IPS-15b (cell line): ENCODE results near the gene CAAP1.
"Not testable (repeated sequence)": the region's sequence is repeated elsewhere in the genome, so short reads cannot be mapped to it uniquely, and the experiment has no call there.

Source experiments
- H3K27me3 ChIP-seq: one replicate; pipeline ENCODE4 v1.6.1; 2013; ENCODE audit warnings: low read length; ENCODE audit not compliant: control insufficient read depth, insufficient read depth
- H3K36me3 ChIP-seq: one replicate; pipeline ENCODE4 v1.6.1; 2013; ENCODE audit warnings: low read length; ENCODE audit not compliant: control insufficient read depth, insufficient read depth
- H3K4me1 ChIP-seq: one replicate; pipeline ENCODE4 v1.6.1; 2013; ENCODE audit warnings: mild to moderate bottlenecking, low read length; ENCODE audit not compliant: control insufficient read depth, insufficient read depth
- H3K4me3 ChIP-seq: one replicate; pipeline ENCODE4 v1.5.1; 2013; ENCODE audit warnings: low read depth, low read length
- H3K9ac ChIP-seq: one replicate; pipeline ENCODE4 v1.6.1; 2013; ENCODE audit warnings: low read depth, mild to moderate bottlenecking, low read length
- H3K9me3 ChIP-seq: one replicate; pipeline ENCODE4 v1.6.1; 2013; ENCODE audit warnings: mild to moderate bottlenecking, low read length; ENCODE audit not compliant: control insufficient read depth, insufficient read depth

Gene CAAP1

GRCh38 chr9:26893030-26893676 is 551 bp upstream of the CAAP1 start:
- no peaks in the 10 kb centered on the region for H3K36me3 ChIP-seq

GRCh38 chr9:26891726-26892125 is 876 bp downstream of the CAAP1 start:
- Histone ChIP-seq H3K9me3 (no peaks in the 10 kb centered on the region), H3K4me3 (peak overlapping the region; percentile 97), H3K27me3 (no peaks in the 10 kb centered on the region), H3K4me1 (peaks cover 8% of the 10 kb centered on the region), H3K36me3 (no peaks in the 10 kb centered on the region), H3K9ac (peak overlapping the region; percentile 98)

More at GRCh38 chr9:26893030-26893676, 551 bp upstream of the CAAP1 start:
- H3K27me3 ChIP-seq = no peaks in the 10 kb centered on the region
- H3K4me1 ChIP-seq = peaks cover 8% of the 10 kb centered on the region
- no peaks in the 10 kb centered on the region for H3K9me3 ChIP-seq
- peak overlapping the region; percentile 56 for H3K9ac ChIP-seq
- peak overlapping the region; percentile 97 for H3K4me3 ChIP-seq

GRCh38 chr9:26888271-26888670 is 4.3 kb downstream of the CAAP1 start:
- Histone ChIP-seq H3K36me3 (peaks cover 10% of the 10 kb centered on the region), H3K4me1 (peaks cover 2% of the 10 kb centered on the region), H3K4me3 (no peak overlapping the region), H3K9ac (no peak overlapping the region), H3K27me3 (no peaks in the 10 kb centered on the region), H3K9me3 (no peaks in the 10 kb centered on the region)

- Histone ChIP-seq H3K9me3 (peaks cover 12% of the 10 kb centered on the region), H3K36me3 (peaks cover 38% of the 10 kb centered on the region), H3K4me3 (no peak overlapping the region), H3K27me3 (no peaks in the 10 kb centered on the region), H3K9ac (no peak overlapping the region), H3K4me1 (no peaks in the 10 kb centered on the region)
These were observed 10.4 kb downstream of the CAAP1 start for GRCh38 chr9:26882154-26882553.

- Histone ChIP-seq H3K9ac (no peak overlapping the region), H3K4me1 (no peaks in the 10 kb centered on the region), H3K9me3 (peaks cover 12% of the 10 kb centered on the region), H3K36me3 (peaks cover 38% of the 10 kb centered on the region), H3K4me3 (no peak overlapping the region), H3K27me3 (no peaks in the 10 kb centered on the region)
These were observed 12.3 kb downstream of the CAAP1 start for GRCh38 chr9:26880262-26880661.

GRCh38 chr9:26875155-26875554 is 17.4 kb downstream of the CAAP1 start:
- H3K4me3 ChIP-seq, H3K4me1 ChIP-seq, H3K9me3 ChIP-seq, H3K27me3 ChIP-seq, H3K36me3 ChIP-seq, H3K9ac ChIP-seq: not testable (repeated sequence)

GRCh38 chr9:26870292-26870691 is 22.3 kb downstream of the CAAP1 start:
- Histone ChIP-seq H3K36me3 (no peaks in the 10 kb centered on the region), H3K4me1 (no peaks in the 10 kb centered on the region), H3K9ac (no peak overlapping the region), H3K9me3 (no peaks in the 10 kb centered on the region), H3K27me3 (no peaks in the 10 kb centered on the region), H3K4me3 (no peak overlapping the region)

- Histone ChIP-seq H3K27me3 (no peaks in the 10 kb centered on the region), H3K9ac (no peak overlapping the region), H3K9me3 (no peaks in the 10 kb centered on the region), H3K36me3 (peaks cover 7% of the 10 kb centered on the region), H3K4me1 (no peaks in the 10 kb centered on the region), H3K4me3 (no peak overlapping the region)
These were observed 29.5 kb downstream of the CAAP1 start for GRCh38 chr9:26863074-26863473.

- Histone ChIP-seq H3K36me3 (peaks cover 10% of the 10 kb centered on the region), H3K4me1 (no peaks in the 10 kb centered on the region), H3K9ac (no peak overlapping the region), H3K27me3 (no peaks in the 10 kb centered on the region), H3K9me3 (no peaks in the 10 kb centered on the region), H3K4me3 (no peak overlapping the region)
These were observed 36.1 kb downstream of the CAAP1 start for GRCh38 chr9:26856413-26857032.

- Histone ChIP-seq H3K36me3 (peaks cover 3% of the 10 kb centered on the region), H3K4me1 (no peaks in the 10 kb centered on the region), H3K9me3 (no peaks in the 10 kb centered on the region), H3K4me3 (no peak overlapping the region), H3K27me3 (no peaks in the 10 kb centered on the region), H3K9ac (no peak overlapping the region)
These were observed 41.6 kb downstream of the CAAP1 start for GRCh38 chr9:26850995-26851394.

- peaks cover 4% of the 10 kb centered on the region for H3K4me1 ChIP-seq
- H3K9me3 ChIP-seq = no peaks in the 10 kb centered on the region
- H3K9ac ChIP-seq = no peak overlapping the region
- no peaks in the 10 kb centered on the region for H3K27me3 ChIP-seq
- H3K4me3 ChIP-seq = no peak overlapping the region
- no peaks in the 10 kb centered on the region for H3K36me3 ChIP-seq
These were observed 58.8 kb downstream of the CAAP1 start for GRCh38 chr9:26833792-26834191.

GRCh38 chr9:26828391-26828955 is 64.1 kb downstream of the CAAP1 start:
- H3K4me1 ChIP-seq, H3K9me3 ChIP-seq, H3K4me3 ChIP-seq, H3K36me3 ChIP-seq, H3K27me3 ChIP-seq, H3K9ac ChIP-seq: not testable (repeated sequence)
